GM21390 (cell line): ENCODE results near the gene TMEM132D.

ENCODE experiments used
- ATAC-seq: cut with Tn5 transposase; IDR thresholded peaks from one replicate; pipeline ENCODE4 v1.9.1; 2021; ENCODE audit not compliant: unreplicated experiment

Gene TMEM132D

DNA sequence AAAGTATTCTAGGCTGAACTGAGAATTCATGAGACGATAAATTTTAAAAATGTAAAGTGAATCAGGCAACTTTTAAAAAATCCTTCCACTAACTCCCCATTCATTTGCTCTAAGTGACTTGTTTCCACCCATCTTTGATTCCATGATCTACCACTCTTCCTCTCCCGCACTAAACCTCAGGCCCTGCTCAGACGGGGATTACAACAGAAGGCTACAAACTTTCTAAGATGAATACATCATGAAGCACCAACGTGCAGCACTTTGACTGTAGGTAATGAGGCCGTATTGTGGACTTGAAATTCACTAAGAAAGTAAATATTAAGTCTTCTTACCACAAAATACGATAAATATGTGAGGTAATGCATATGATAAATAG lies 30.0 kb downstream of the TMEM132D start:
- no peak for ATAC-seq

DNA sequence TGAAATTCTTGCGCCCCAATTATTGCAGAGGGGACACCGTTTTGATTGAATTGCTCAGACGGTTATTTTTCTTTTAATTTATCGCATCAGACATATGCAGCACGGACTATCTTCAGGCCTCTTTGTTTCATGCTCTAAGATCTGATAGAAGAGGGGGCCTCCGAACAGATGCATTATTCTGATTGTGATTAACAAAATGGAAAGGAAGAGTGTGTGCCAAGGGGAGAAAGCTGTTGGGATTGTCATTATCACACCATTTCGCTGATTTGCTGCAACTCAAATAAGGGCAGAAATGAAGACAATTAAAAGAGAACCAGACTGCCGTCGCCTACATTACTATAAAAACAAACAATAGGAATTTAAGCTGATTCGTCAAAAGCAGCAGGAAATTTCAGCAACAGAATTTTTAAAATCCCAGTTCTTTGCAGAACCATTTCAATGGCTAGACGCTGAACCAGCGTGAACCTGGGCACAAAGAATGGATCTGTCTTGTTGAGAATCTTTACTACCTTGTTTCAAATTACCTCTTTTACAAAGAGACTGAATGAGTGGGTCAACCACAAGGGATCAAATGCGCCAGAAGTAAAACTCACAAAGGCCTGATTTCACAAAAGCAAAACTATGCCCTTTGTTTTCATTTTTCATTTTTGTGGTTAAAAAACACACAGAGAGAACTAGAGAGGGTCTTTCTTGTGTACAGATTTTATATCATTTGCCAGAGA lies 30.6 kb downstream of the TMEM132D start:
- no peak for ATAC-seq

DNA sequence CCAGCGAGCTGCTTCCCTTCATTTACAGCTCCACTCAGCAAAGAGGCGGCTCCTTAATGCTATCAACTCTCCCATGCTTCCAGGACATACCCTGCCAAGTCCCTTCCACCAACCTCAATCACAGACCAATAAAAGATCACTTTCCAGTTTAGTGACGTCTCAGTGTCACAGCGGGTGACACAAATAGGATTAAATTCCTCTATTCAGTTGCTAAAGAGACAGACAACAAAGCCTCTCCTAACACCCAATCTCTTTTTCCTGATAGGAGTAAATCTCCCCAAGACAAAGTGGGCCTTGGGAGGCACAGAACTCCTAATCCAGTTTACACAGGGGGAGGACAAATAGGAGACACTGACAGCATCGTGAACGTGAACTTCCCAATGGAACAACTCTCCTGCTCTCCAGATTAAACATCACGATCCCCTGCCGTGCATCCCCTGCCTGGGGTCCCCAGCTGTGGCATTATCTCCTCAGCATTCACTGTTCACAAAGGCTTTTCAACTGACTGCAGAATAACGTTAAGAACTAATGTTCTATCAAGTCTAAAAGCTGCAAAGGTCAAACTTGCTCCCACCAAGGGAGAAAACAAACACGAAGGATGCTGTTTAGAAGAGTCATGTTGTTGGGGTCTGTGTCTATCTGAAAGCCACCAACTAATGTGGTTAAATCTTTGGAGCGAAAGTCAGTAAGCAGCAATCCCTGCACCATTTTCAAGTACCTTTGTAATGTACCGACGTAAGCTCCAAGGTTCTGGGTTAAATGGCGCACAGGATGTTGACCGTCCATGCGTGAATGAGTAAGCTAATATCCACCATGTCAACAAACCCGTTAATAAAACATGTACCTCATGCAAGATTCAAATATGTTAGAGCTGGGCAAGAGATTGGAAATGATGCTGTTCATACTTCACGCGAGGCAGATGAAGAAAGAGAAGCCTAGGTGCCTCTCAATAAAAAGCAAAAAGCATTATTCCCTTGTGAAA lies 31.5 kb downstream of the TMEM132D start:
- ATAC-seq, result no peak

DNA sequence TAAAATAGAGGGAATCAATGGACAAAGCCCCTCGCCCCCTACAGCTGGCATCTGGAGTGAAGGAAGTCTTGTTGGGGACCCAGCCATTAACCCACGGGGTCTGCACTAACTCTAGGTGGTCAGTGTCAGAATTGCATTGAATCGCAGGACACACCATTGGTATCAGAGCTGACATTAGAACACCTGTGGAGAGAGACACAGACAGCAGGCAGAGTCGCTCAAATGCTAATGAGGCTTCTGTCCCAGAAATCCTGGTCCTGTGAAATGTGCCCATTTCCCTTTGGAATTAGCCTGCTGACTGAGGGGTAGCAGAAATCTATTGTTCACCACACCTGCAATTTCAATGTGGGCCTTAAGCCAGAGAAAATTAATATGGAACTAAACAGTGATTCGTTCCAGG lies 33.0 kb downstream of the TMEM132D start:
- no peak for ATAC-seq

DNA sequence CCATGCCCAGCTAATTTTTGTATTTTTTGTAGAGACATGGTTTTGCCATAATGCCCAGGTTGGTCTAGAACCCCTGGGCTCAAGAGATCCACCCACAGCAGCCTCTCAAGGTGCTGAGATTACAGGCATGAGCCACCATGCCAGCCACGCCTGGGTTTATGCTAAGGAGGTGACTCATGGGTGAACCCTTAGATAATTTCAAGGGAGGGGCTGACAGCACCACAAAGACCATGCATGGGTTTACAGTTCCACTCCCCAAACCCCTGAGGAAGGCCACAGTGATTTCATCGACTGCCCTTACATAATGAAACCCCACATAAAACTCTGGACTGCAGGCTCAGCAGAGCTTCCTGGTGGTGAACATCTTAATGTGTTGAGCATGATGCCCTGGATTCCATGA lies 33.7 kb downstream of the TMEM132D start:
- no peak for ATAC-seq

DNA sequence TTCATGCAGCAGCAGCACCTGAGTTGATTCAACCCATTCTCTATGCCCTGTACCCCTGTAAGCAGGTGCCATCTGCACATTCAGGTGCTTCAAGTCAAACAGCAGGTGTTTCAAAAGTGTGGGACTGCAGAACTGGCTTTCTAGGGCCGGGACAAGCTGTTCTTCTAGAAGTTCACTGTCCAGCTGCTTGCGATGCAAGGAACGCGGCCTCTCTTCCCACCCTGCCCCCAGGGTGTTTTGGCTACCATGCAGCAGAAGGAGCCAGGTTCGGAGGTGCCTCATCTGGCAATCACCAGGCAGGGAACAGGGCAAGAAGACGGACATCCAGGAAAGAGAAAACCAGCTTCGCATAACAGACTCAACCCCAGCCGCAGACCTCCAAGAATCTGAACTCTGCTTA lies 35.2 kb downstream of the TMEM132D start:
- no peak for ATAC-seq

DNA sequence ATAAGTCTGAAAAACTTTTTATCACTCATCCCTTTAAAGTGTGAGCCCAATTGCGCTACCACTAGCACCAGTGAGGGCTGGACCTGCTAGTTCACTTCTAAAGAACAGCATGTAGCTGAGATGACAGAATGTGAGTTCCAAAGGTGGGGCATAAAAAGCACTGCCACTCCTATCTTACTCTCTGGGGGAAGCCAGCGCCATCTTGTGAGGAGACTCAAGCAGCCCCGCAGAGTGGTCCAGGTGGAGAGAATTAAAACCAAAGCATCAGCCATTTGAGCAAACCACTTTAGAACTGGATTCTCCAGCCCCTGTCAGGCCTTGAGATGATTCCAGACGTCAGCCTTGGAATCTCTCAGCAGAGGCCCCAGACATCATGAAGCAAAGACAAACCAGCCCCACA lies 39.9 kb downstream of the TMEM132D start:
- no peak for ATAC-seq

DNA sequence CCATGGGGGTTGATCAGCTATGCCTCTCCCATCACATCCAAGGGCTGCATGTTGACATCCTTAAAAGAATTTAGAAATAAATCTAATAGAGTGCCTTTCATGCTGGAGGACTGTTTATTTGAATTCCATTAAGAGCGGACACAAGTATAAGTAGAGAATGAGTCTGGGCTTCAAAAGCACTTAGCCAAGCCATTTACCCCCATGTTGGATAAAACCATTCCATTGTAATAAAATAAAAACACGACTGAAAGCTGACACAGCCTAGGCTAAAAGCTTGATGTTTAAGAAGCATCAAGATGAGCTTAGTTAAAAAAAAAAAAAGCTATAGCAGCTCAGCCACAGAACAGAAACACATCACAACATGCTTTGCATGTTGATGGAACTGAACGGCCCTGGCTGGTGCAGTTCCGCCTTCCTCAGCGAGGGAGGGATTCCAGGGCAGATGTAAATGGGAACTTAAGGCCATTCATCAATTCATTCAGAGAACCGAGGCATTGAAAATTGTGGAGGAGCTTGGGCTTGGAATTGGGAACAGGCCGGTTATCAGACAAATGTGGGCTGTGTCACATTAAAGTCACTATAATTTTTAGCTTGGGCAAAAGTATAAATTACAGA lies 41.2 kb downstream of the TMEM132D start:
- ATAC-seq, result no peak

DNA sequence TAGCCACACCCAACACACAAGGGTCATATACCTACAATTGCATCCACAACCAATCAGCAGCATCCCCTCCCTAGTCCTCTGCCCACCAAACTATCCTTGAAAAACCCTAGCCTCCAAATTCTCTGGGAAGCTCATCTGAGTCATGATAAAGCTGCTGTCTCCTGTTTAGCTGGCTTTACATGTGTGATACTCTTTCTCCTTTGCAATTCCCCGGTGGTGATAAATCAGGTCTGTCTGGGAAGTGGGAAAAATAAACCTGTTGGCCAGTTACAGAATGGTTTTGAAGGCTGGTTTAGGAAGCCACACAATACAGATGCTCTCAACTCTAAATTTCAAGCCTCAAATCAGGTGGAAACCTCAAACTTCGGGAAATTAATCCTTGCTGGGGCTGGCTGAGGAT lies 41.9 kb downstream of the TMEM132D start:
- ATAC-seq, result no peak

DNA sequence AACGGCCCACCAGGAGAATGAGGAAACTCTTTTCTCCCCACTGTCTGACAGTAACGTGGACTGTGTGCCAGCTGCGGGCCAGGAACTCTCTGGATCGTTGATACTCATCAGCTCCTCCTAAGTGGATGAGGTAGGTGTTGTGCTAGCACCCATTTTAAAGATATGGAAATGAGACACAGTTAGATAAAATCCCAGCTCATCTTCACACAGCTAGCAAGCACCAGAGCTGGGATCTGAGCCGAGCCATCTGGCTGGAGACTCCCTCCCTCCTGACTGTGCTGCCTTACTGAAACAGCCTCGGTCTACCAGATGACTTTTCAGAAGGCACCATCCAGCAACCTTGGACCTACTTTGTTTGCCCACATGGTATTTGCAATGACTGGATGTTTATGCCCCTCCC lies 49.2 kb downstream of the TMEM132D start:
- no peak for ATAC-seq

DNA sequence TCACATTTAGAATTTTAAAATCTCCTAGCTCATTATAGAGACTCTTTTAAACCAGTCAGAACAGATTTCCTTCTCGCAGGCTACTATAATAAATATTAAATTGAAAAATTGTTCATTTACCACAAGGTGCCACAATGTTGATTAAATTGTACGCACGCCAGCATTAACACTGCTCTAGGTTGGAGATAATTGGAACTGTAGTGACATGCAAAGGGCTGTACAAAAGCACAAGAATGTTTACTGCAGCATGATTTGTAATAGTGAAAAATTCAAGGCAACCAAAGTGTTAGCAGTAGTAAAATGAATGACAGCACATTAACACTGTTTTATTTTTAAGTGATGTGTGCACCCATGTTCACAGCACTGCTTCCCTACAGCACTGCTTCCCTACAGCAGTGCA lies 52.5 kb downstream of the TMEM132D start:
- no peak for ATAC-seq

DNA sequence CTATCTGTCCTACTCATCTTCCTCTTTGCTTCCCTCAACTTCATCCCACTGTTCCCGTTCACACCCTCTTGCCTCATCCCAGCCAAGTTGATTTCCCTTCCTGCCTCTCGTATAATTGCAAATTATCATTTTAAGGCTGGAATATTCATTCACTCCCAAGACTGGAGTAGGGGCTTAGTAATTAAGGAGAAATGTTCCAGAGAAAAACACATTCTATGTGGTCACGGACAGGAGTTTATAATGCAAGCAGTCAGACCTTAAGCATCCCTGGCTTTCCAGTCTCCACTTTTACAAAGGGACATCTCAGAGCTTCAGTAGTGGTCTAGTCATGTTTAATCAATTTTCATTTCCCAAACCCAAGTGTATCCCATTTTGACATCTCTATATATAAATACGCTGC lies 54.9 kb downstream of the TMEM132D start:
- ATAC-seq, result no peak

DNA sequence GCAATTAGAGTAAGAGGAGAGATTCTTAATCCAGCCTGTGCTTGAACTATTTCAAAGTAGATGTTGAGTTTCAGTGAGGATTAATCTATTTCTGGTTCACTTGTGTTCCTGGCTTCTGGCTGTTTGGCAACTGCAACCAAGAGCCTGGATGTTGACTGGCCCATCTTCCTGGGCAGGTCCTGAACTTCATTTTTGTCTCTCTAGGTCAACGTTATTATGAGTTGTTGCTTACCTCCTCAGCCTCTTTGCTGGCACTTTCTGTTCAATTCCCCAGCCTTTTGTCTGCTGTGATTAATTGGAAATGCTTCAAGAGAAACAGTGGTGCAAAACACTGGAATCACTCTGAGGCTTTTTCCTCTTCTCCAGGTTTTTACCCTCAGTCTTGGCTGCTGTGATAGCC lies 56.8 kb downstream of the TMEM132D start:
- no peak for ATAC-seq

DNA sequence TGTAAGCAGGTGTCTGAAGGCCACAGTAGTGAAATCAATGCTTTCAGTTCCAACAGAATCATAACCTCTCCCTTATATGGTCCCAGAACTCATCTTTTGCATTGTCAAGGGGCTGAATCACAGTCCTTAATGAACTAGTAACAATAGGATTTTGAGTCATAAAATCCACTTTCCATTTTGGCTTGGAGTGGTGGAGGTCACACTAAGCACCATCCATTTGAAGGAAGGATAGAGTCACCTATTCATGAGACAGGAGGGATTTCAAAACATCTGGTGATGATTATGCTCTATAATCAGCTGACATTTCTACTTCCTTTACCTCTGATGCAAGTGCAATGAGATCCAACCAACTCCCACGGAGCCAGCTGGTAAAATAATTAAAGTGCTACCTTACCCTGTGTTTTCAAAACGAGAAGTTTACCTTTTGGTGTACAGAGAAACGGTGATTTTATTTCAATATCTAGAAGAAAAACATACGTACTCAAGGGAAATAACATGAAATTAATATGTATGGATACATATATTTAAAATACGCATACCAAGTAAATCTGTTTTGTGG lies 59.1 kb downstream of the TMEM132D start:
- no peak for ATAC-seq

DNA sequence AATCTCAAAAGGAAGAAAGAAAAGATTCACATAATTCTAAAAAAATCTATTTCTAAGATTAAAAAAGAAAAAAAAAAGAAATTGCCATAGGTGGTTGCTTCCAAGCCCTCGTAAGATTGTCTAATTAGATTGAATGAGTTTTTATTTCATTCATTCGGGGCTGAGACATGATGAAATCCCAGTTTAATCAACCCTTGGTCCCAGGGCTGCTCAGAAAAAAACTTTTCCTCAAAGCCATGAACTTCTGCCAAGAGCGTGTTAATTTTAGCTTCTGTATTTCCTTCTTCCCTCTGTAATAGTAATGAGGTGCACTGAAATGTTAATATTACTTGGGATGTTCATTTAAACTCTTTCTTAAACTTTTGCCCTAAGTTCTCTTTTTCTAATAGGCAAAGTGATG lies 62.6 kb downstream of the TMEM132D start:
- no peak for ATAC-seq

DNA sequence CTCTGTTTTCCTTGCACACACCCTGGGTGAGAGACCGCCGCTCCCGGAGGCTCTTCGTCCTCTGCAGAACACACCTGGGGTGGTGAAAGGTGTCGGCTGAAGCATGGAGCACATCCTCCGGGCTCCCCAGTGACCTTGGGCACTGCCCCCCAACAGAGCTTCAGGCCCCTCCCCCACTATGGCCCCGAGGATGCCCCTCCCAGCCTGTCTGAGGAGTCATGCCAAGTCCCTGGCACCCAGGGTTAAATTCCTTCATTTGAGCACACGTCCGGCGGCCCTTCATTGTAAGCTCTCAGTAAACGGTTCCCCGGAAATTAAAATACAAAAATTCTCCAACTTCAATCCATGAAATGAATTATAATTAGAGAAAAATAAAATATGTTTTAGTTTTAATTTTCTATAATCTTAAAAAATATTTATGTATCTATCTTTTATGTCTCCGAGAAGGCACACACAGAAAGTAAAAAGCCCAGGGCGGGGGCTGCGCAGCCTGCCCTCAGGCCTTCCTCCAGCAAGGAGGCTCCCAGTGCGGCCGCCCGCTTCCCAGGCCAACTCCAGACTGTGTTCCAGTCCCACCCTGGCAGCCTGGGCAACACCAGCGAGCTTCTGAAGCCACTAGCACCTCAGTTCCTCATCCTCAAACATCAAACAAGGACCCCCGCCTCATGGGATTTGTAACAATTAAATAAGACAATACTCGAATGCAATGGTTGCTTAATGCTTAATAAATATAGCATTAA lies 63.5 kb downstream of the TMEM132D start:
- ATAC-seq, result no peak

DNA sequence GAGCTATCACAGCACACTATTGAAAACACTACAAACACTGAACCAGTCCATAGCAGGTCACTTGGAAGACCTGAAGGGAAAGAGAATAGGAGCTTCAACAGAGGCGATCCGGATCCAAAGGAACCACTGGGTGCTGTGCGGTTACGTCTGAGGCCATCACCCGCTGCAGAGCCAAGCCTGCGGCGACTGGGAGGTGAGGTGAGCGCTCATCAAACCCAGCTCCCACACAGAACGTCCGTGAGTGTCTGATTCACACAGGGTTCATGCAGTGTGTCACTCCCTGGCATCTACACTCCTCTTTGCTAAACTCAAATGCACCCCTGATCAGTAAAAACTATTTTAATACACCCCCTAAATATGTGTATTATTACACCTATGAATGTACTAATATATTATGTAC lies 64.1 kb downstream of the TMEM132D start:
- ATAC-seq, result no peak

DNA sequence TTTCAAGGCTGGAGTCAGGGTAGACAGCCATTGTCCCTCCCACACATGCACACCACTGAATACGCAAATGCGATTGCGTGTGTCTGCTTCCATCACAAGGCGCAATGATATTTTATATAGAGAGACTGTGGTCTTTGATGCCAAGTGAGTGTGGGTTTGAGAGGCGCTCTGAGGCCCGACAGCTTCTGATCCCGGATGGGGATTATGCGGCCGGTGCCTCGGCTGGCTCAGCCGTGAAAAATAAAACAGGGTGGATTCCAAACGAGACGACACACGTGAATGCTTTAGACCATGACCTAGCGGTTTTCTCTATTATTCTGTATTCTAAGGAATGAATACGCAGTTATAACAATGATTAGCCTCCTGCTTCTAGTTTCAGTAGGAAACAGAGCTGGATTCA lies 72.5 kb downstream of the TMEM132D start:
- no peak for ATAC-seq

DNA sequence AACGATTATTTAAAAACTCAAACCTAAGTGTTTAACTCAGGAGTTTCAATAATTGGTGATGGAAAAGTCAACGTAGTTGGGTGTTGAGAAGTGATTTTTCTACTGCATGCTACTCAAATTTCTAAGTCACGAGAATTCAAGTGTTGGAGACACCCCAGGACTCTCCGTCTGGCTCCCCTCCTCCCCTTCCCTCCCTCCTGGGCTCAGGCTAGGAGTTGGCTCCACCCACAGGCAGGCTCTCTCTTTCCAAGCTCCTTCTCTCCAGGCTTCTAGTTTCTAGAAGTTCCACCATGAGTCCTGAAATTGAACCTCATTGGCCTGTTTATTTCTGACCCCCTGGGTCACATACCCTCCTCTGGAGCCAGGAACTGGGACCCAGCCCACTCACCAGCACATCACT lies 73.0 kb downstream of the TMEM132D start:
- no peak for ATAC-seq

DNA sequence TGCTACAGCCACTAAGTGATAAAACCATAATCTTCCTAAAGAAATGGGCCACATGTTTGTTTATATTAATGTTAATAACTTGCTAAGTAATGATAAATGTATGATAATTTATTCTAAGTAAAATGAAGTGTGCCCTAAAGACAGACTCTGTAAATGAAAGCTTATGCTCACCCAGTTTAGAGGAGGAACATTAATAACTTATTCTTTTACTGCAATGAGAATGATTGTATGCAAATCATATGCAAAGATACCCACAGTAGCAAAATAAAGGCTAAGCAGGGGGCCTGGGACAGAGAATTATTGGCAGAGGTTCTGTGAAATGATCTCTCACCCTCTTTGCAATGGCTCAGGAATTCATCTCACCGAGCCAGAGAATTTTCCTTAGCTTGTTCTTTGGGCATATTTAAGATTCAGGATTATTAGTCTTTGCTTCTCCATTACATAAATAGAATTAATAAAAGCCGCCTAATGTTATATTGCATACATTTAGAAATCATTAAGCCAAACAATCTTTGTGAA lies 75.9 kb downstream of the TMEM132D start:
- ATAC-seq, result no peak
